Activated CD4-positive, alpha-beta memory T cell treated with anti-CD3 and anti-CD28 coated beads for 36 hours (primary cell): Measurements from ENCODE around the gene STXBP6. TPM values are rescaled to one million over a fixed set of nuclear protein-coding genes. Genes with fewer than 3 reads are reported as not detected.

Experiments
- CTCF ChIA-PET: fragments of 350-600 bp; sonication (Branson Sonifier 250); formaldehyde crosslinking; loops from one replicate; lab custom pipeline; 2021; ENCODE audit warnings: antibody characterized with exemption, inconsistent platforms; lab: Charles Lee
- POLR2A ChIA-PET: fragments of 350-600 bp; sonication (Branson Sonifier 250); formaldehyde crosslinking; loops from one replicate; lab custom pipeline; 2021; ENCODE audit warnings: antibody characterized with exemption; lab: Charles Lee
- DNase-seq: peaks from one replicate; pipeline ENCODE4 v3.0.0-alpha.2; 2020
- H3K27ac Mint-ChIP-seq: one replicate; pipeline ENCODE4 v1.8.0; 2021; ENCODE audit warnings: mixed read lengths
- H3K27me3 Mint-ChIP-seq: one replicate; pipeline ENCODE4 v1.8.0; 2021; ENCODE audit warnings: mixed read lengths
- H3K36me3 Mint-ChIP-seq: one replicate; pipeline ENCODE4 v1.8.0; 2021; ENCODE audit warnings: mixed read lengths
- H3K4me1 Mint-ChIP-seq: one replicate; pipeline ENCODE4 v1.8.0; 2021; ENCODE audit warnings: low read depth, mixed read lengths
- H3K4me3 Mint-ChIP-seq: one replicate; pipeline ENCODE4 v1.8.0; 2021; ENCODE audit warnings: mild to moderate bottlenecking, mixed read lengths
- H3K9me3 Mint-ChIP-seq: one replicate; pipeline ENCODE4 v1.8.0; 2021; ENCODE audit warnings: mixed read lengths
- intact Hi-C: fragments of 100-400 bp; cut with micrococcal nuclease; formaldehyde crosslinking; loops from one replicate; pipeline ENCODE4 v1.15.1; 2023
- total RNA-seq, 2 experiments: library from RNA; stranded (reverse); gene quantifications; one replicate each; pipeline ENCODE4 v1.2.3, GENCODE V29; 2021

STXBP6 gene
- total RNA-seq, 2 experiments from 2014 or later, result not detected

DNA sequence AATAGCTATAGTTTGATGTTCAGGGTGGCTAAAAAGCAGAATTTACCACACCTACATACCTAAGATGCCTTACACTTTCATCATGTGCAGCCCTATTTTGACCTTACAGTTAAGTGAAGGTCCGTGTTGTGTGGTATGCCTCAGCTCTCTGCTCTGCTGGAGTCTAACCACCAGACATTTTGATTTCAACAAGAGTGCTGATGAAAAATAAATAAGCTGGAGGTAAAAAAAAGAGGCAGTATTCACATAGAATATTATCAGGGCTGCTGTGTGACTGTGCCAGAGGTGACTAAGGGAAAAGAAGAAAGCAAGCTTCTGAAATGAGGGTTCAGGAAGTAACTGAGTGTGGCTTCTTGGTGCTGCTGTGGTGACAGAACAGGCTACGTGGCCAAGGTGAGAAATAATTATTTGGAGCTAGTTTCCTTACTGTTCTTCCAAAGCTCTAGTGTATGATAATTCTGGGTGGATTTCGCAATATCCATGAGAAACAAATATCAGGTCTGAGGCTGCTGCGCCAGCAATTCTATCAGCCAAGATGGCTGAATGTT is 188.8 kb downstream of the STXBP6 start:
- Mint-ChIP-seq H3K9me3 (no peaks in the 10 kb centered on the region), H3K4me1 (no peaks in the 10 kb centered on the region), H3K27ac (no peak overlapping the region), H3K4me3 (no peak overlapping the region), H3K27me3 (peaks cover 6% of the 10 kb centered on the region), H3K36me3 (no peaks in the 10 kb centered on the region)
- ChIA-PET POLR2A (no interaction called here), CTCF (no interaction called here)
- no peak for DNase-seq
- intact Hi-C loops, result no loop called here

DNA sequence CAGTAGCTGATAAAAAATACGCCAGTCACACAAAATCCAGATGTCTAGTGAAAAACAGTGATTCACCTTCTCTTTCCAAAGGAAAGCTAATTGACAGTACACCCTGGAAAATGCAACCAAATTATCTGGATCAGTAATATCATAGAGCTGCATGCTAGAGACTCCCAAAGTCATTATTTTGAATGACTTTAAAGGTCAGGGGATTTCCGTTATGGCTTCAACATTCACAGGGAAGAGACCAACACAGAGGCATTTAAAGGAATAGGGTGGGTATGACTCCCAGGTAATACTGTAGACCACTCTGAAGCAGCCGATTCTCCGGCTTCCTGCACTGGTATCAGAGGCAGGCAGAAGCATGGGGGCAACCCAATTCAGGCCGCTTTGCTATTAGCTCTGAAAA is 190.4 kb downstream of the STXBP6 start:
- Mint-ChIP-seq H3K27ac (no peak overlapping the region), H3K36me3 (no peaks in the 10 kb centered on the region), H3K4me3 (no peak overlapping the region), H3K4me1 (no peaks in the 10 kb centered on the region), H3K9me3 (no peaks in the 10 kb centered on the region), H3K27me3 (peaks cover 6% of the 10 kb centered on the region)
- POLR2A ChIA-PET, result no interaction called here
- intact Hi-C loops, result no loop called here
- CTCF ChIA-PET, result no interaction called here
- no peak for DNase-seq

DNA sequence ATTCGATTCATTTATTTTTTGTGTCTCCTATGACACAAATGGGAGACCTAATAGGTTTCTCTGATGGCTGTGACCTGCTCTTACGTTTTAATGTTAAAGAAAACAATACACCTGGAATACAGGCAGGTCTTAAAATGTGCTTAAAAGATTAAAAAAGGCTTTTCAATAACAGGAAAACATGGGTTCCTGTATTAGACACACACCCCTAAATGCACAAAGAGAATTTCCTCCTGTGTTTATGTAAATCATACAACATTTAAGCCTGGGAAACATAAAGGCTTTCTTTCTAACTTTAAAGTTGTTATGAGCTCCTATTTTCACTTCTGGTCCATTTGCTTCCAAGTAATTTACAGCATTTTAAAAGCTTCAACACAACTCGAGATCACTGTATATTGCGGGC is 191.3 kb downstream of the STXBP6 start:
- ChIA-PET CTCF (no interaction called here), POLR2A (no interaction called here)
- Mint-ChIP-seq H3K36me3 (no peaks in the 10 kb centered on the region), H3K27me3 (peaks cover 6% of the 10 kb centered on the region), H3K9me3 (no peaks in the 10 kb centered on the region), H3K4me1 (no peaks in the 10 kb centered on the region), H3K27ac (no peak overlapping the region), H3K4me3 (no peak overlapping the region)
- no peak for DNase-seq
- intact Hi-C loops, result no loop called here

DNA sequence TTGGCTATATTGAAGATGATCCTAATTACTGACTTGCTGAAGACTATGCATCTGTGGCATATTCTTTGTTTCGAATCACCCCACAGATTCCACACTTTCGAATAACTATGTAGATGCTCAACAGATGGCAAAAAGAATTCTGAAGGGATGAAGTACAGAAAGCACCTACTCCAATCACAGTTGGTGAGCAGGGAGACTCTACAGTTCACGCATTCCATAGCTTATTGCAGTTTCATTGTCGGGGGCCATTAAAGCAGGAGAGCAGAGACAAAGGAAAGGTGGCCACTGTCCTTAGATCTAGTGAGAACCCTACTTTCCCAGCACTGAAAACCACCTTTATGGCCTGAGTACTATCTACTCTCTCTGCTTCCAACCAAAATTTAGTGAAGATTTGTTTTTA is 191.9 kb downstream of the STXBP6 start:
- Mint-ChIP-seq H3K36me3 (no peaks in the 10 kb centered on the region), H3K27ac (no peak overlapping the region), H3K4me1 (no peaks in the 10 kb centered on the region), H3K4me3 (no peak overlapping the region), H3K27me3 (peaks cover 6% of the 10 kb centered on the region), H3K9me3 (no peaks in the 10 kb centered on the region)
- intact Hi-C loops, result no loop called here
- POLR2A ChIA-PET, result no interaction called here
- no peak for DNase-seq
- CTCF ChIA-PET, result no interaction called here

DNA sequence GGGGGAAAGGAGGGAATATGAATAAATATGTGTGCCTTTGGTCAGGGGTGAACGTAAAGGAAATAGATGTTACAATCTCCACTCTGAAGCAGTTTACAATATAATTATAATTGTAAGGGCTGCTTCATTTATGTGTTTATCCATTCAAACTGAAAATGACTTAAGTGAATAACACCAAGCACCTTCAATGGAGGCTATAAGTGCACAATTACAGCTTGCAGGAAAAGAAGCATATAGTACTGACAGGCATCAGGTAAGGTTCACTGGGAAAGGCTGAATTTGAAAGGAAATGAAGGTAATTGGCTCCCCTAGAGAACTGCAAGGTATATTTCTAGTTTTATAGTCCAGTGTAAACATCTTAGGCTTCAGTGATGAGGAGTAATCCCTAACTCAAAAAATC is 192.7 kb downstream of the STXBP6 start:
- Mint-ChIP-seq H3K27ac (no peak overlapping the region), H3K4me1 (no peaks in the 10 kb centered on the region), H3K9me3 (no peaks in the 10 kb centered on the region), H3K27me3 (peaks cover 6% of the 10 kb centered on the region), H3K4me3 (no peak overlapping the region), H3K36me3 (no peaks in the 10 kb centered on the region)
- DNase-seq, result no peak
- ChIA-PET POLR2A (no interaction called here), CTCF (no interaction called here)
- intact Hi-C loops, result no loop called here

DNA sequence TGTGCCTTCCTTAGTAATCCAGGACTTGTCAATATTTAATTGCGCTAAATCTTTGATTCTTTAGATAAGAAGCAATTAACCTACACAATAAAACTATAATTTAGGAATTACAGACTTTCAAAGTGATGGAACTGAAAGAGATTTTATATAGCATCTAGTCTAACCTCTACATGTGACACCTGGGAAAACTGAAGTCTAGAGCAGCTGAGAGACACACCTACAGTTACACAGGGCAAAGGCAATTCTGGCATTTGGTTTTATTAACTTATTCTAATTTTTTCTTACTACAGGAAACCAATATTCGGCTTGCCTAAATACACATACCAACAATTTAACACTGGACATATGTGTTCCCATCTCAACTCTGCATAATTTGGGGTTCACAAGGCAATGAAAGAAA is 196.5 kb downstream of the STXBP6 start:
- no peaks in the 10 kb centered on the region for H3K4me1 Mint-ChIP-seq
- ChIA-PET CTCF (no interaction called here), POLR2A (no interaction called here)
- intact Hi-C loops, result no loop called here
- H3K9me3 Mint-ChIP-seq, result no peaks in the 10 kb centered on the region
- peaks cover 2% of the 10 kb centered on the region for H3K27me3 Mint-ChIP-seq
- DNase-seq, result no peak
- H3K27ac Mint-ChIP-seq, result no peak overlapping the region
- H3K36me3 Mint-ChIP-seq, result no peaks in the 10 kb centered on the region
- H3K4me3 Mint-ChIP-seq, result no peak overlapping the region

DNA sequence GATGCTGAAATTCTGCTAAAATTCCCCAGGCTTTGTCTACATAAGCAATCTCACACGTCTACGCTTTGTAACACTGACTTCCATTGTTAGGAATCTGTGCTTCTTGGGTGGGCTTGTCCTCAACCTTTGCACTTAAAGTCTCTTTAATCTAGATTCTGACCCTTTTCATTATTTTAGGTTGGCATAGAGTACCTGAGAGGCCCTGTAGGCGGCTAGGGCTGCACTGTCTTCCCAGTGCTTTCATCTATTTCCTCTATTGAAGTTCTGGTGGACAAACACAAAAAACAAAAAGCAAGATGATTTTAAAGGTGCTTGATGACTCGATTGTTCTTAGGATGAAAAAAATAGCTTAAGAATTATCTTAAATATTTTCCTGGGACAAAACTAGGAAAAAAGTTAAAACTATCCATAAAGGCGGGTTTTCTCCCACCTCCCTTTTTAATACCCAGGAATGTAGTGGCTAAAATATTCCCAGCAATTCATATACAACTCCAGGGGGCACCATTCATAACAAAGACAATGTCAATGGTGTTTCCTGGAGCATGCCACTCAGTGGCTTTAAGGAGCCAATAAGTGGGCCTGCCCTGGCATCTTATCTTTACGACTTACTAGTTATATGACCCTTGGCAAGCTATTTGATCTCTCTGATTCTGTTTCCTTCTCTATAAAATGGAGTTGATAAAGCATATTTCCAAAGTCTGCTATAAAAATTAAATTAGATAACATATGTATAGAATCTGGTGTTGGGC is 197.5 kb downstream of the STXBP6 start:
- intact Hi-C loops, result no loop called here
- CTCF ChIA-PET, result no interaction called here
- no peaks in the 10 kb centered on the region for H3K9me3 Mint-ChIP-seq
- POLR2A ChIA-PET, result no interaction called here
- H3K27ac Mint-ChIP-seq, result no peak overlapping the region
- H3K4me3 Mint-ChIP-seq, result no peak overlapping the region
- DNase-seq, result no peak
- H3K36me3 Mint-ChIP-seq, result no peaks in the 10 kb centered on the region
- H3K4me1 Mint-ChIP-seq, result no peaks in the 10 kb centered on the region
- H3K27me3 Mint-ChIP-seq, result peaks cover 5% of the 10 kb centered on the region

DNA sequence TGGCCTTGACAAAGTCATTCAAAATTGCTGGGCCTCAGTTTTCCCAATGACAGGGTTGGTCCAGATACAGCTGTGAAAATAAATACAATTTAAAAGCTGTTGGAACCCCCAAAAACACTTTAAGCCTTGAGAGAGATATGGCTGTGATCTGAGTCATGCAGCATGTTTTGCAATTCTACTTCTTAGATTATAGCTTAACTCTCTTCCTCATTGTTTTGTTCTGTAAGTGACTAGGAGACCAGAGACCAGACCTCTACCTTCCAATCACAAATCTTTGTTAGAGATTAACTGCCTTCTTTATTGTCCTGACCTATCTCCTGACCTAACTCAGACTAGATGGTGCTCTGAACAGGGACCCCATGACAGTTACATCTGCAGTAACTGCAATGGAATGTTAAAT is 198.1 kb downstream of the STXBP6 start:
- H3K36me3 Mint-ChIP-seq, result no peaks in the 10 kb centered on the region
- POLR2A ChIA-PET, result no interaction called here
- CTCF ChIA-PET, result no interaction called here

DNA sequence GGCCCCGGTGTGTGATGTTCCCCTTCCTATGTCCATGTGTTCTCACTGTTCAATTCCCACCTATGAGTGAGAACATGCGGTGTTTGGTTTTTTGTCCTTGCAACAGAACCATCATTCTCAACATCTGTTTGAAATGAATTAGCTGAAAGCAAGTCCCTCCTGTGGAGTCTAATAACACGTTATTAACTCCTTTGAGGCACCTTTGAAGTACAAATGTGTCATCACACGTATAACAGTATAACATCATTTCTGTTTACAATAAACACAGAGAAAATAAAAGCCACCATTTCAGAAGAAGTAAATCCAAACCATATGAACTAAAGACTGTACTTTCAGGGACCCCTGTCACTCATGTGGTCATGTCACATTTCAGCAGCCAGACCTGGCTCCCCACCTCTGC is 198.5 kb downstream of the STXBP6 start:
- Mint-ChIP-seq H3K4me1 (no peaks in the 10 kb centered on the region), H3K27ac (no peak overlapping the region), H3K9me3 (no peaks in the 10 kb centered on the region), H3K36me3 (no peaks in the 10 kb centered on the region), H3K27me3 (peaks cover 6% of the 10 kb centered on the region), H3K4me3 (no peak overlapping the region)
- ChIA-PET CTCF (no interaction called here), POLR2A (no interaction called here)
- no peak for DNase-seq
- intact Hi-C loops, result no loop called here

More for the DNA sequence above, 198.1 kb downstream of the STXBP6 start:
- no peak for DNase-seq
- no peaks in the 10 kb centered on the region for H3K9me3 Mint-ChIP-seq
- H3K27me3 Mint-ChIP-seq, result peaks cover 6% of the 10 kb centered on the region
- intact Hi-C loops, result no loop called here
- H3K4me3 Mint-ChIP-seq, result no peak overlapping the region
- no peaks in the 10 kb centered on the region for H3K4me1 Mint-ChIP-seq
- no peak overlapping the region for H3K27ac Mint-ChIP-seq

DNA sequence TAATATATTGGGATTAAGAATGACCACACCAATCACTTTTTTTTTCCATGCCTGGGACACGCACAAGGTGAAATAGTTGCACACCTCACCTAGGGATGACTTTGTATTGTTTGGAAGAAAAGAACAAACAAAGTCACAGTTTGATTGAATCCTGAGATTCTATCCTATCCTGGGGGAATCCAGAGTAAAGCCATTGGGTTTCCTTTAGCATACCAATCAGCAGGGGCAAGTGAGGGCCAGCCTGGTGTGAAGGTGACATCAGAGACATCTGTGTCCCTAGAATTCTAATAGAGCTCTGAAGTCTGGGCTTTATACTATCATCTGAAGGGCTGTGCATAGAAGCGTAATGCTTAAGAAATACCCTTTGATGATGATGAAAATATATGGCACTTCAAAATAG is 199.9 kb downstream of the STXBP6 start:
- no peak for DNase-seq
- H3K36me3 Mint-ChIP-seq, result no peaks in the 10 kb centered on the region
- ChIA-PET POLR2A (no interaction called here), CTCF (no interaction called here)
- intact Hi-C loops, result no loop called here
- no peaks in the 10 kb centered on the region for H3K9me3 Mint-ChIP-seq
- no peak overlapping the region for H3K4me3 Mint-ChIP-seq
- peaks cover 10% of the 10 kb centered on the region for H3K27me3 Mint-ChIP-seq
- no peaks in the 10 kb centered on the region for H3K4me1 Mint-ChIP-seq
- H3K27ac Mint-ChIP-seq, result no peak overlapping the region

DNA sequence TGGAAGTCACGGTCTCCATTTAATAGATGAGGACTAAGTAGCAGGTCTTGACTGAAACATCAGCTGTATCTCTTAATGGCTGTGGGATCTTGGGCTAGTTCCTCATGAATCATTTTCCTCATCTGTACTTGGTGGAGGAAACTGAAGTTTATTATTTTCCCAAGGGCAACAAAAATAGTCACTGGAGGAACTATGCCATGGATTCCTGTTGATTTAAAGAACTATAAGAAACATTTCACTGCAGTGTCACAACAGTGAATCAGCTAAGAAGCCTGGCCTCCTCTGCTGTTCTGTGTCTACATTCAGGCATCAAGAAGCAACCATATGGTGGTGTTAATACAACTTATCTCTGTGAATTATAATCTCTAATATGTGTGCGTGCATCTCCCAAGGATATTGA is 200.5 kb downstream of the STXBP6 start:
- intact Hi-C loops, result no loop called here
- H3K4me1 Mint-ChIP-seq, result no peaks in the 10 kb centered on the region
- H3K36me3 Mint-ChIP-seq, result no peaks in the 10 kb centered on the region
- H3K9me3 Mint-ChIP-seq, result no peaks in the 10 kb centered on the region
- no peak overlapping the region for H3K27ac Mint-ChIP-seq
- no peak overlapping the region for H3K4me3 Mint-ChIP-seq
- no peak for DNase-seq
- POLR2A ChIA-PET, result no interaction called here
- CTCF ChIA-PET, result no interaction called here
- peaks cover 11% of the 10 kb centered on the region for H3K27me3 Mint-ChIP-seq

DNA sequence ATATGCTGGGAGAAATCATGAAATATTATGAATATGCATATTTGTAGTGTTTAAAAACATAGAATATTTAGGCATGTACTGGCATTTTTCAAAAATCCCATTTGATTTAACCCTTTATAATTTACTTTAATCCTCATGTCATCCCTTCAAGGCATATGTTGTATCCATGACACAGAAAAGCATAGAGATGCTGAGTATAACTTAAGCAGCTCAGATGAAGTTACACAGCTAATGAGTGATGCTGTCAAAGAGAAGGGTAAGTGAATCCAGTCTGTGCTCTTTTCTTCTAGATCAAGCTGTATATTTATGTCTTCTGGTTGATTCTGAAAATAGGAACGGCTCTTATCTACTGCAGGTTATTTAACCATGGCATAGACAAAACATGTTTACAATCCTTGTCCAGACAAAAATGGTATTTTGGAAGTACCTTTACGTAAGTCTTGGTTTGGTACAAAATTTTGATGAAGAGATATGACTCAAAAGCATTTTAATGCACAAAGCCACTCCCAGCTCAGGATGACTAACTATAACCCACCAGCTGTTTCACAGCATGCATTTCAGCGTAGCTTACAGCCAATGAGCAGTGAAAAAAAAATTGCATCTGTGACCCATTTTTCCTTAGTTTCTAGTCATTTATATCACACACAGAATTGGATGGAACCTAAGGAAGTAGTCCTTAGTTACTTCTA is 201.7 kb downstream of the STXBP6 start:
- Mint-ChIP-seq H3K4me1 (no peaks in the 10 kb centered on the region), H3K4me3 (no peak overlapping the region), H3K9me3 (no peaks in the 10 kb centered on the region), H3K27me3 (peaks cover 13% of the 10 kb centered on the region), H3K27ac (no peak overlapping the region), H3K36me3 (no peaks in the 10 kb centered on the region)
- intact Hi-C loops, result no loop called here
- ChIA-PET POLR2A (no interaction called here), CTCF (no interaction called here)
- DNase-seq, result no peak
